GM18520 (cell line): ENCODE data around the gene SLC25A24.

ENCODE experiments used
- ATAC-seq: cut with Tn5 transposase; IDR thresholded peaks from one replicate; pipeline ENCODE4 v1.9.1; 2021; ENCODE audit not compliant: unreplicated experiment

Gene SLC25A24

DNA sequence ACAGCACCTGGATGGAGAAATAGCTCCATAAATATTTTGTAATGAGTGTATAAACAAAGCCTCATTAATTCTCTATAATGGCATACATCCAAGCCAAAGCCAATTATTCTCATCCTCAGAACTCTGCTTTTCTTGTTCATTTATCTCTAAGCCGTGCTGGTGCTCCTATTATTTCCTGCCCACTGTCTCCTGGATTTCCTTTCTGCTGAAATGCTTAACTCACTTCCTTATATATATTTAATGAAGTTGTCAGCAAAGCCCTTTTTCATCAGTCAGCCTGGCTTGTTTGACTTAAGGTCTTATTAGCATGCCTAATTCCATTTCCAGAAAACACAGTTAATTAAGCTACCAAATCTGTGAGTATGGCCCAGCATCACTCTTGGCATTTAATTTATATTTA lies 93.4 kb downstream of the SLC25A24 start:
- ATAC-seq, result no peak

DNA sequence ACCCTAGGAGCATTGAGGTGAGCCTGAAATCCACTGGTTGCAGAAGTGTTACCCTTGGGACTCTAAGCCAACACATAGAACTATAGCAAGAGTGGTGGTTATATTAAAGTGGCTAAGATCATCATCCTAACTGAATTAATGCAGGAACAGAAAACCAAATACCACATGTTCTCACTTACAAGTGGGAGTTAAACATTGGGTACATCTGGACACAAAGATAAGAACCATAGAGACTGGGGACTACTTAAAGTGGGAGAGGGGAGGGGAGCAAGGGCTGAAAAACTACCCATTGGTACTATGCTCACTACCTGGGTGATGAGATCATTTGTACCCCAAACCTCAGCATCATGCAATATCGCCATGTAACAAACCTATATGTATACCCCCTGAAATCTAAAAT lies 100.0 kb downstream of the SLC25A24 start:
- no peak for ATAC-seq

DNA sequence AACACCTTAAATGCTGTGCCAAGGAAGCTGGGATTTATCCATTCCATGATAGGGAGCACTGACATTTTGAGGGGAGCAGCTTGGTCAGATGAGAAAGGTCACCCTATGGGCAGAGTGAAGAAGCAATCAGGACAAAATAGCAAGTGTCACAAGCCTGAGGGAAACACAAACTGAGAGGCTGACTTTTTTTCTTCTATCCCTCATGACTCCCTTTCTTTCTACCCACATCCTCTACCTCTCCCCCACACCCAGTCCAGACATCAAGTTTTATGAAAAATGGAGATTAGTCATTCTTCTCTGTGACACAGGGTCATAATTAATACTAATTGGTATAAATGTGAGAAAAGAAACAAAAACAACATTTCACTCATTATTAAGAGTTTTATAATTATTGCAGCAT lies 103.1 kb downstream of the SLC25A24 start:
- ATAC-seq, result no peak

DNA sequence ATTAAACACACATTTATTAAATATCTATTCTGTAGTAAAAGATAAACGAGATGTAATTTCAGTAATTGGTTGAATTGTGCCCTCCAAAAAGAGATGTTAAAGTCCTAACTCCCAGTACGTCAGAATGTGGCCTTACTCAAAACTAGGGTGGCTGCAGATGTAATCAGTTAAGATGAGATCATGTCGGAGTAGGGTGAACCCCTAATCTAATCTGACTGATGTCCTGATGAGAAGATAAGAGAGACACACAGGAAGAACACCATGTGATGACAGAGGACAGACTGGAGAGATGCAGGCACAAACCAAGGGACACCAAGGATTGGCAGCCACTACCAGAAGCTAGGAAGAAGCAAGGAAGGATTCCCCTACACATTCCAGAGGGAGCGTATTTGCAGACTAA lies 104.1 kb downstream of the SLC25A24 start:
- ATAC-seq, result no peak

DNA sequence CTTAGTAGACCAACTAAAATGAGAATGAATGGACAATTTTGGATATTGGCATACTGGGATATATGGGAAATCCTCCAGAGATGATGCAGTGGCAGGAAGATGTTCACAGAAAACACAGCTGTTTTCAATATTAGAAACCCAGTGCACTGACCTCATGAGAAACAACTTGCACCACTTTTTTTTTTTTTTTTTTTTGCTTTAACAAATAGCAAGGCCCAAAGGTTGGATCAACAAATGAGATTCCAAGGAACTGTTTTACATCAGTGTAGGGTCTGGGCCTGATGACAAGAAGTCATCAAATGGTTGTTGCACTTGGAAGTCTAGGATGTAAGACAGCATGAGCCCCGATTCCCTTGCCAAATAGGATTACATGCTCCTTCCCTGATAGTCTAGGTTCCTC lies 110.7 kb downstream of the SLC25A24 start:
- no peak for ATAC-seq

DNA sequence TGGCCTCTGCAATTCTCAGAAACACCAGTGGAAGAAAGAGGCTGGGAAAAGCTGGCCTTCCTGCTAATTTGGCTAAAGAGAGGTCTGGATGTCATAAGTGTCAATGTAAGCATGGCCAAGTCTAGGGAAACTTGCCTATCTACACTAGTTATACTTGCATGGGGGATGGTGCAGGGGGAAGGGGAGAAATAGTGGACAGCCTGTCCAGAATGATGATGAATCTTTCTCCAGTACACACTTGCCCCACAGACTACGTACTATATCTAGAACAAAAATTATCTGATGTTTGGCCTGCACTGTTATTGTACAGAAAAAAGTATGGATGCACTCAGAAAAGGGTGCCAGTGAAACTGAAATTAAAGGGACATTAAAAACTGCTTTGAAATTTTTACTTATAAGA lies 114.5 kb downstream of the SLC25A24 start:
- no peak for ATAC-seq

DNA sequence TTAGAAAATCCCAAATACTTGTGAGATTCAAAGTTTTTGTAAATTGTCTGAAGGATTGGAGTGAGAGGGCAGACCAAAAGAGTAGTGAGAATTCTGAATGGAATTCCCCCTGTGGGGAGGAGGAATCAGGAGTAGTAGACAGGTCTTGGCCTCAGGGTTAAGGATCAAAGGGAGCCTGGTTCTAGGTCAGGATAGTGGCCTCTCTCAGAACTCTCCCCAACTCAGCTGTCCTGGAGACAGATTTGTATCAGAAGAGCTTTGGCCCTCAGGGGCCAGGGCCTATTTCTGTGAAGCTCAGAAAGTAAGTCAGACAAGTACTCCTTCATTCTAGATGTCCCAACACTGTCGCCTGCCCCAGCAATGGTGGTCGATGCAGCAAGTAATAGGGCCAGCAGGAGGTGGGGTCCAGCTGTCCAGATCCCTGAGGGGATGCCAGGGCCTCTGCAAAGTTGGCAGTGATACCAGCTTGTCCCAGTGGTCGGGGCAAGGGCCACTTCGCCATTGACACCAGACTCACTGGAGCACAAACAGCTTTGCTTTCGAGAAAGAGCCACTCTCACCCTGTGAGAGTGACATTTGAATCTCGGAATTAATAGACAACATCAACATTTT lies 115.2 kb downstream of the SLC25A24 start:
- no peak for ATAC-seq
